ENCODE measurements around the gene TNFRSF4. TPM values are rescaled to one million over a fixed set of nuclear protein-coding genes. Genes with fewer than 3 reads are reported as not detected.

TNFRSF4 gene
- total and polyA plus RNA-seq, 2 of the 13 experiments (the other 11 are each of a cell fraction or from before 2014, with no cell fraction given), result not detected

DNA sequence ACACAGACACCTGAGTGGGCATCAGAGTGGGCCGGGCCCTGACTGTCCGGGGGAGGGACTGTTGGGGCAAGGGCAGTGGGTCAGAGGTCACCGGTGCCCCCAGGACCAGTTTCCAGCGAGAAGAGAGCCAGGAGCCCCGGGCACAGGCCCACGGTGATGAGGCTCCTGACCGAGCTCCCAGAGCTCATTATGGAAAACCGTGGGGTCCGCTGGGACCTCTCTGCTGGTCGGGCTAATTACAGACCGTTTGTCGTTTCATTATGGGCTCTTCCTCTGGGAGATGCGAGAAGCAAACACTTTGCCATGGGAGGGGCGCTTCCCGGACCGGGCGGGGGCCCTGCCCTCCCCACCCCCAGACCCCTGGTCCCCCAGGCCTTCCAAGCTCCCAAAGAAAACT is 52.3 kb downstream of the TNFRSF4 start:
- no peaks in the 10 kb centered on the region for H3K79me2 ChIP-seq (ENCODE audit: insufficient read depth, low read length)
- no peak for ATAC-seq
- H3K4me3 ChIP-seq (replicated peaks in 1 of 3; ENCODE audit: insufficient read depth in 1 of 3, low read depth in 2 of 3, low read length in 3 of 3), result no peak overlapping the region
- no peaks in the 10 kb centered on the region for H3K36me3 ChIP-seq (replicated peaks in 1 of 2; ENCODE audit: control insufficient read depth in 1 of 2, insufficient read depth in 2 of 2, low read length in 2 of 2)
- intact Hi-C loops (cut with micrococcal nuclease; ENCODE audit: unreplicated experiment) (no loop called here), in situ Hi-C loops (cut with HindIII; ENCODE audit: extremely low pct_ligation_motif_present, low pct_unique_long_range_greater_than_20kb) (no loop called here)
- no peak overlapping the region for H2AFZ ChIP-seq (ENCODE audit: low read length)
- ChIA-PET POLR2A (no interaction called here), CTCF (ENCODE audit: low intra/inter-chr PET ratio, low total read pairs) (no interaction called here)
- 83% methylated on average over 12 of the region's 17 CpGs for WGBS (ENCODE audit: low lambda C conversion rate)
- H3K9ac ChIP-seq (ENCODE audit: insufficient read depth, low read depth, low read length), result no peak overlapping the region
- no TSS peak for BruUV-seq (replicated peaks)
- no peak for FAIRE-seq
- H3K4me1 ChIP-seq (ENCODE audit: insufficient read depth, low read length), result peaks cover 54% of the 10 kb centered on the region
- no peaks in the 10 kb centered on the region for H4K20me1 ChIP-seq (ENCODE audit: insufficient read depth, low read length)
- no peaks in the 10 kb centered on the region for H3K9me3 ChIP-seq (ENCODE audit: low read length)
- DNase-seq (ENCODE audit: low spot score), result no peak
- H3K27ac ChIP-seq (ENCODE audit: extremely low read length, insufficient read depth, low read length), result no peak overlapping the region
- H3K4me2 ChIP-seq (ENCODE audit: low read depth, low read length), result no peak overlapping the region
- no peaks in the 10 kb centered on the region for H3K27me3 ChIP-seq (ENCODE audit: control insufficient read depth in 1 of 2, insufficient read depth in 2 of 2, low read length in 2 of 2)
- no peak for TF ChIP-seq ZSCAN30 (CRISPR knock-in tag; IDR thresholded peaks at IDR 0.05)
- TF ChIP-seq ZNF367 (CRISPR knock-in tag; IDR thresholded peaks at IDR 0.05; ENCODE audit: borderline replicate concordance), result no peak
- TF ChIP-seq, protein P1, sequence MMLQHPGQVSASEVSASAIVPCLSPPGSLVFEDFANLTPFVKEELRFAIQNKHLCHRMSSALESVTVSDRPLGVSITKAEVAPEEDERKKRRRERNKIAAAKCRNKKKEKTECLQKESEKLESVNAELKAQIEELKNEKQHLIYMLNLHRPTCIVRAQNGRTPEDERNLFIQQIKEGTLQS (CRISPR knock-in tag; IDR thresholded peaks at IDR 0.05), result no peak
- TF ChIP-seq, protein P2, sequence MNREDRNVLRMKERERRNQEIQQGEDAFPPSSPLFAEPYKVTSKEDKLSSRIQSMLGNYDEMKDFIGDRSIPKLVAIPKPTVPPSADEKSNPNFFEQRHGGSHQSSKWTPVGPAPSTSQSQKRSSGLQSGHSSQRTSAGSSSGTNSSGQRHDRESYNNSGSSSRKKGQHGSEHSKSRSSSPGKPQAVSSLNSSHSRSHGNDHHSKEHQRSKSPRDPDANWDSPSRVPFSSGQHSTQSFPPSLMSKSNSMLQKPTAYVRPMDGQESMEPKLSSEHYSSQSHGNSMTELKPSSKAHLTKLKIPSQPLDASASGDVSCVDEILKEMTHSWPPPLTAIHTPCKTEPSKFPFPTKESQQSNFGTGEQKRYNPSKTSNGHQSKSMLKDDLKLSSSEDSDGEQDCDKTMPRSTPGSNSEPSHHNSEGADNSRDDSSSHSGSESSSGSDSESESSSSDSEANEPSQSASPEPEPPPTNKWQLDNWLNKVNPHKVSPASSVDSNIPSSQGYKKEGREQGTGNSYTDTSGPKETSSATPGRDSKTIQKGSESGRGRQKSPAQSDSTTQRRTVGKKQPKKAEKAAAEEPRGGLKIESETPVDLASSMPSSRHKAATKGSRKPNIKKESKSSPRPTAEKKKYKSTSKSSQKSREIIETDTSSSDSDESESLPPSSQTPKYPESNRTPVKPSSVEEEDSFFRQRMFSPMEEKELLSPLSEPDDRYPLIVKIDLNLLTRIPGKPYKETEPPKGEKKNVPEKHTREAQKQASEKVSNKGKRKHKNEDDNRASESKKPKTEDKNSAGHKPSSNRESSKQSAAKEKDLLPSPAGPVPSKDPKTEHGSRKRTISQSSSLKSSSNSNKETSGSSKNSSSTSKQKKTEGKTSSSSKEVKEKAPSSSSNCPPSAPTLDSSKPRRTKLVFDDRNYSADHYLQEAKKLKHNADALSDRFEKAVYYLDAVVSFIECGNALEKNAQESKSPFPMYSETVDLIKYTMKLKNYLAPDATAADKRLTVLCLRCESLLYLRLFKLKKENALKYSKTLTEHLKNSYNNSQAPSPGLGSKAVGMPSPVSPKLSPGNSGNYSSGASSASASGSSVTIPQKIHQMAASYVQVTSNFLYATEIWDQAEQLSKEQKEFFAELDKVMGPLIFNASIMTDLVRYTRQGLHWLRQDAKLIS (CRISPR knock-in tag; IDR thresholded peaks at IDR 0.05), result no peak
- TF ChIP-seq MYNN (CRISPR knock-in tag; IDR thresholded peaks at IDR 0.05; ENCODE audit: low read depth), result no peak
- TF ChIP-seq, protein P3, sequence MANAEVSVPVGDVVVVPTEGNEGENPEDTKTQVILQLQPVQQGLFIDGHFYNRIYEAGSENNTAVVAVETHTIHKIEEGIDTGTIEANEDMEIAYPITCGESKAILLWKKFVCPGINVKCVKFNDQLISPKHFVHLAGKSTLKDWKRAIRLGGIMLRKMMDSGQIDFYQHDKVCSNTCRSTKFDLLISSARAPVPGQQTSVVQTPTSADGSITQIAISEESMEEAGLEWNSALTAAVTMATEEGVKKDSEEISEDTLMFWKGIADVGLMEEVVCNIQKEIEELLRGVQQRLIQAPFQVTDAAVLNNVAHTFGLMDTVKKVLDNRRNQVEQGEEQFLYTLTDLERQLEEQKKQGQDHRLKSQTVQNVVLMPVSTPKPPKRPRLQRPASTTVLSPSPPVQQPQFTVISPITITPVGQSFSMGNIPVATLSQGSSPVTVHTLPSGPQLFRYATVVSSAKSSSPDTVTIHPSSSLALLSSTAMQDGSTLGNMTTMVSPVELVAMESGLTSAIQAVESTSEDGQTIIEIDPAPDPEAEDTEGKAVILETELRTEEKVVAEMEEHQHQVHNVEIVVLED (CRISPR knock-in tag; IDR thresholded peaks at IDR 0.05; ENCODE audit: borderline replicate concordance), result no peak
- no peak for TF ChIP-seq ZNF136 (CRISPR knock-in tag; IDR thresholded peaks at IDR 0.05; ENCODE audit: low read depth)
- no peak for TF ChIP-seq HDAC6 (IDR thresholded peaks at IDR 0.05; ENCODE audit: low read depth, low read length)
- TF ChIP-seq ZNF33B (CRISPR knock-in tag; IDR thresholded peaks at IDR 0.05), result no peak
- TF ChIP-seq ZNF709 (CRISPR knock-in tag; IDR thresholded peaks at IDR 0.05), result no peak
- TF ChIP-seq ZNF501 (CRISPR knock-in tag; IDR thresholded peaks at IDR 0.05), result no peak
- no peak for TF ChIP-seq CEBPG (CRISPR knock-in tag; IDR thresholded peaks at IDR 0.05)
- TF ChIP-seq ZNF264 (CRISPR knock-in tag; IDR thresholded peaks at IDR 0.05), result no peak
- no peak for TF ChIP-seq ZFP36L1 (CRISPR knock-in tag; IDR thresholded peaks at IDR 0.05)
- TF ChIP-seq POLR2G (IDR thresholded peaks at IDR 0.05; ENCODE audit: low read depth, low read length), result no peak
- TF ChIP-seq, protein P4, sequence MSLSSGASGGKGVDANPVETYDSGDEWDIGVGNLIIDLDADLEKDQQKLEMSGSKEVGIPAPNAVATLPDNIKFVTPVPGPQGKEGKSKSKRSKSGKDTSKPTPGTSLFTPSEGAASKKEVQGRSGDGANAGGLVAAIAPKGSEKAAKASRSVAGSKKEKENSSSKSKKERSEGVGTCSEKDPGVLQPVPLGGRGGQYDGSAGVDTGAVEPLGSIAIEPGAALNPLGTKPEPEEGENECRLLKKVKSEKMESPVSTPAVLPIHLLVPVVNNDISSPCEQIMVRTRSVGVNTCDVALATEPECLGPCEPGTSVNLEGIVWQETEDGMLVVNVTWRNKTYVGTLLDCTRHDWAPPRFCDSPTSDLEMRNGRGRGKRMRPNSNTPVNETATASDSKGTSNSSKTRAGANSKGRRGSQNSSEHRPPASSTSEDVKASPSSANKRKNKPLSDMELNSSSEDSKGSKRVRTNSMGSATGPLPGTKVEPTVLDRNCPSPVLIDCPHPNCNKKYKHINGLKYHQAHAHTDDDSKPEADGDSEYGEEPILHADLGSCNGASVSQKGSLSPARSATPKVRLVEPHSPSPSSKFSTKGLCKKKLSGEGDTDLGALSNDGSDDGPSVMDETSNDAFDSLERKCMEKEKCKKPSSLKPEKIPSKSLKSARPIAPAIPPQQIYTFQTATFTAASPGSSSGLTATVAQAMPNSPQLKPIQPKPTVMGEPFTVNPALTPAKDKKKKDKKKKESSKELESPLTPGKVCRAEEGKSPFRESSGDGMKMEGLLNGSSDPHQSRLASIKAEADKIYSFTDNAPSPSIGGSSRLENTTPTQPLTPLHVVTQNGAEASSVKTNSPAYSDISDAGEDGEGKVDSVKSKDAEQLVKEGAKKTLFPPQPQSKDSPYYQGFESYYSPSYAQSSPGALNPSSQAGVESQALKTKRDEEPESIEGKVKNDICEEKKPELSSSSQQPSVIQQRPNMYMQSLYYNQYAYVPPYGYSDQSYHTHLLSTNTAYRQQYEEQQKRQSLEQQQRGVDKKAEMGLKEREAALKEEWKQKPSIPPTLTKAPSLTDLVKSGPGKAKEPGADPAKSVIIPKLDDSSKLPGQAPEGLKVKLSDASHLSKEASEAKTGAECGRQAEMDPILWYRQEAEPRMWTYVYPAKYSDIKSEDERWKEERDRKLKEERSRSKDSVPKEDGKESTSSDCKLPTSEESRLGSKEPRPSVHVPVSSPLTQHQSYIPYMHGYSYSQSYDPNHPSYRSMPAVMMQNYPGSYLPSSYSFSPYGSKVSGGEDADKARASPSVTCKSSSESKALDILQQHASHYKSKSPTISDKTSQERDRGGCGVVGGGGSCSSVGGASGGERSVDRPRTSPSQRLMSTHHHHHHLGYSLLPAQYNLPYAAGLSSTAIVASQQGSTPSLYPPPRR (CRISPR knock-in tag; IDR thresholded peaks at IDR 0.05; ENCODE audit: borderline replicate concordance), result no peak
